T47D (cell line): ENCODE measurements around the gene SMIM15.

ENCODE experiments used
- DNase-seq, 2 experiments: peaks; one replicate each; pipeline versions ENCODE4 v3.0.0 to v3.0.0-alpha.2; 2011 to 2012; ENCODE audit warnings: low read depth in 1 of 2, low spot score in 1 of 2
- JUND ChIP-seq: IDR thresholded peaks from 2 replicates; pipeline ENCODE4 v1.6.1; 2012; ENCODE audit warnings: low read depth
- in situ Hi-C: cut with HindIII; loops from 2 replicates; pipeline ENCODE4 v1.10.0; 2016; ENCODE audit warnings: low sequenced_read_pairs, low pct_unique_long_range_greater_than_20kb

The SMIM15 gene

GRCh38 chr5:61142391-61142790 is 19.9 kb downstream of the SMIM15 start:
- no peak for TF ChIP-seq JUND
- DNase-seq: no peak
- in situ Hi-C loops: no loop called here

DNA sequence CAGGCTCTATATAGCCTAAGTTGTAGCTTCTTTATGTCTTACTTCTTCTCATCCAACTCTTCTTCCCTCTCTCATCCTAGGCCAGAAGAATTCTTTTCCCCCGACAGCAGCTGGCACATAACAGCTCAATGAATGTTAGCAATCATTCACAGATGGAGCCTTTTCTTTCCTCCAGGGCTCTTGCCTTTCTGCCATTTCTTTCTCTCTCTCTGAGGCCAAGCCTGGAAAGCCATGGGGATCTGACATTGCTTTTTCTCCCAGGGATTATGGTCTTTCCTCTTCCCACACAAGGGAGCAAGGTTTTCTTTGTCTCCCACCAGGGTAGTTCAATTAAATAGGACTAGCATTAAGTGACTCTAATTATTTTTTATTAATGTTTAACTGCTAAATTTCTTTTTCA is 20.5 kb downstream of the SMIM15 start:
- in situ Hi-C loops: no loop called here
- no peak for TF ChIP-seq JUND
- DNase-seq: no peak

DNA sequence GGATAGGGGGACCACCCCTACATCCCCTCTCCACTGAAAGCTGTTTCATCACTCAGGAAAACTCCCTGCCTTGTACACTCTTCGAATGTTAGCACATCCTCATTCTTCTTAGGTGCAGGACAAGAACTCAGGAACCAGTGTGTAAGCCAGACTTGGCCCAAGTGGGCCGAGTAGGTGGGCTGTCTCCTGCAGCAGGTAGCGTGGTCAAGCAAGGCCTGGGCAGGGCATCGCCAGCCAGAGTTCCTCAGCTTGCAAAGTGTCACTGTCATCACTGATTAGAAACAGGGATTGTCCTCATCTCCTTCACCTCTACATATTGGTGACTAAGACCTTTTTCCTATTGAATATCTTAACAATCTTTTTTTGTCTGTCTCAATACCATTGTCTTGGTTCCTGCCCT is 22.3 kb downstream of the SMIM15 start:
- in situ Hi-C loops: no loop called here
- no peak for TF ChIP-seq JUND
- no peak for DNase-seq

GRCh38 chr5:61139094-61139873 is 23.0 kb downstream of the SMIM15 start:
- DNase-seq: peak in 1 of 2 experiments; percentile 21
- in situ Hi-C loops: no loop called here
- TF ChIP-seq JUND: no peak

GRCh38 chr5:61137835-61138234 is 24.4 kb downstream of the SMIM15 start:
- TF ChIP-seq JUND: no peak
- in situ Hi-C loops: no loop called here

DNA sequence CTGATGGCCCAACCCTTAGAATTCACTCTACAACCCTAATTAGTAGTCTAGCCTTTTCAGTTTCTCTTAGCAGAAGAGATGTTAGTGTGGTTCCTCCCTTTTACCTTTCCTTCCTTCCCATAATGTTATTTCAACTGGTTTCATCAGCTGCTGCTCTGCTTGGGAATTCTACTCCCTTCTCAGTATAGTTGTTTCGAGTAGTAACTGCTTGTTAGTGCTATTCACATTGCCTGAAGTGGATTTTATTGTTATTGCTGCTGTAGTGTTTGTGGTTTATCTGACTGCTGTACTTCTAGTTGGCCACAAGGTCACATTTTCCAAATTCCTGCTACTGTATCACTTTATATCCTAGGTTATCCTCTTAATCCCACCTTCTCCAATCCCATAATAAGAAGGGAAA is 29.7 kb downstream of the SMIM15 start:
- TF ChIP-seq JUND: no peak
- in situ Hi-C loops: no loop called here
- no peak for DNase-seq

More at GRCh38 chr5:61137835-61138234, 24.4 kb downstream of the SMIM15 start:
- DNase-seq: no peak

GRCh38 chr5:61130289-61130688 is 32.0 kb downstream of the SMIM15 start:
- in situ Hi-C loops: no loop called here
- DNase-seq: no peak
- no peak for TF ChIP-seq JUND

- TF ChIP-seq JUND: no peak
- DNase-seq: no peak
- in situ Hi-C loops: no loop called here
Measured at GRCh38 chr5:61123145-61123544, 39.1 kb downstream of the SMIM15 start.

DNA sequence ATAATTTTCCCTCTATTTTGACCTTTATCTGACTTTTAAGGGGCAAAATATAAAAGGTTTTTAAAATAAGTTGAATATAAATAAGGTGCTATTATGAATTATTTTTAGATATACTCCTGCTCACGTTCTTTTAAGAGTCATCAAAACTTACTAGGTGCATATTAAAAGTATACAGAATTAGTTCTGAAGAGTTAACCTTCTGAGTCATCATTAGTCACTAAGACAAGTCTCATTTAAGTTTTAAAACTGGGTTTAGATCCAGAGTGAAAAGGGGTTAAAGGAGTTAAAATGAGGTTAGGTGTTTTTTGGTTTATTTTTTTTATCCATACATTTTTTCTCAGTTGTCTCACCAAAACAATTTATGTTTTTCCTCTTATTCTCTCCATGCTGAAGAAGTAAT is 41.7 kb downstream of the SMIM15 start:
- no peak for TF ChIP-seq JUND
- in situ Hi-C loops: no loop called here
- no peak for DNase-seq

DNA sequence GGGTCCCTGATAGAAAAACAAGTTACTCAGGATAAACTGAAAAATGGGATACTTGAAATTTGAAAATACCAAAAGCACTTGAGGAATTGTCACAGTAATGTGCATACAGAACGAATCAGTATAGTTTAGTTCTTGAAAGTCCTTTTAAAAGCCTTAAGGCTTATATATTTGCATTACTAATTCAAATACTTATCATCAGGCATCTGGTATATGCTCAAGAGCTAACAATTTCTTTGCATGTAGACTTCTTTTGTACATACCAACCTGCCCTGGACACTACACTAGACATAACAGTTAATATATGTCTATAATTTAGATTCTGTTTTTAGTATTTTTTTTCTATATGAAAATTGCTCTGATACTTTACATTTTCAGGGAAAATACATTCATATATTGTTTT is 43.2 kb downstream of the SMIM15 start:
- in situ Hi-C loops: no loop called here
- no peak for DNase-seq

GRCh38 chr5:61115968-61116367 is 46.3 kb downstream of the SMIM15 start:
- in situ Hi-C loops: no loop called here
- no peak for DNase-seq
- no peak for TF ChIP-seq JUND

More for the DNA sequence above, 43.2 kb downstream of the SMIM15 start:
- TF ChIP-seq JUND: no peak

DNA sequence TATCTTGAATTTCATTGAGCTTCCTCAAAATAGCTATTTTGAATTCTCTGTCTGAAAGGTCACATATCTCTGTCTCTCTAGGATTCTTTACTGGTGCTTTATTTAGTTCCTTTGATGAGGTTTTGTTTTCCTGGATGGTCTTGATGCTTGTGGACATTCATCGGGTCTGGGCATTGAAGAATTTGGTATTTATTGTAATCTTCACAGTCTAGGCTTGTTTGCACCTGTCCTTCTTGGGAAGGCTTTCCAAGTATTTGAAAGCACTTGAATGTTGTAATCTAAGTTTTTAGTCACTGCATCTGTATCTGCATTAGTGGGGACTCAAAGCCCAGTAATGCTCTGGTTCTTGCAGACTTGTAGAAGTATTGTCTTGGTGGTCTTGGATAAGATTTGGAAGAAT is 47.8 kb downstream of the SMIM15 start:
- no peak for DNase-seq
- in situ Hi-C loops: no loop called here
- TF ChIP-seq JUND: no peak
